Neural cell (in vitro differentiated cells): ENCODE results near the gene GRIP1. TPM values are rescaled to one million over a fixed set of nuclear protein-coding genes. Genes with fewer than 3 reads are reported as not detected.

Experiments used
- H2AFZ ChIP-seq: fragments of 200-600, 300-800 bp; sonication (generic), shearing (Covaris generic); 2 replicates; pipeline ENCODE4 v1.6.0; 2014; ENCODE audit warnings: low read depth, mild to moderate bottlenecking, antibody characterized with exemption, low read length, moderate library complexity
- H3F3A ChIP-seq: fragments of 200-600 bp; shearing (Covaris generic); 2 replicates; pipeline ENCODE4 v1.6.1; 2016; ENCODE audit warnings: mild to moderate bottlenecking, moderate library complexity, mixed read lengths, antibody characterized with exemption, low read length; ENCODE audit not compliant: insufficient read depth, poor library complexity, severe bottlenecking
- H3K27ac ChIP-seq: fragments of 200-600, 300-800 bp; sonication (generic), shearing (Covaris generic); 2 replicates; pipeline ENCODE4 v1.5.1; 2014; ENCODE audit warnings: mild to moderate bottlenecking, low read length, moderate library complexity
- H3K27me3 ChIP-seq: fragments of 300-800, 200-600 bp; sonication (generic), shearing (Covaris generic); 2 replicates; pipeline ENCODE4 v1.6.0; 2014; ENCODE audit warnings: mild to moderate bottlenecking, low read depth, low read length, moderate library complexity; ENCODE audit not compliant: insufficient read depth
- H3K36me3 ChIP-seq: fragments of 300-800, 200-600 bp; sonication (generic), shearing (Covaris generic); 2 replicates; pipeline ENCODE4 v1.5.1; 2014; ENCODE audit warnings: mild to moderate bottlenecking, antibody characterized with exemption, low read length, moderate library complexity; ENCODE audit not compliant: insufficient read depth
- H3K4me2 ChIP-seq: fragments of 300-800, 200-600 bp; sonication (generic), shearing (Covaris generic); 2 replicates; pipeline ENCODE4 v1.6.0; 2014; ENCODE audit warnings: mild to moderate bottlenecking, low read length
- H3K4me3 ChIP-seq: fragments of 300-800, 200-600 bp; sonication (generic), shearing (Covaris generic); 2 replicates; pipeline ENCODE4 v1.5.1; 2014; ENCODE audit warnings: mild to moderate bottlenecking, low read length, moderate library complexity
- H3K79me2 ChIP-seq: fragments of 200-600 bp; shearing (Covaris generic); replicated peaks from 2 replicates; pipeline ENCODE4 v1.6.0; 2014; ENCODE audit warnings: mild to moderate bottlenecking, low read length, moderate library complexity; ENCODE audit not compliant: insufficient read depth
- H3K9ac ChIP-seq: fragments of 300-800, 200-600 bp; sonication (generic), shearing (Covaris generic); 2 replicates; pipeline ENCODE4 v1.6.1; 2016; ENCODE audit warnings: mild to moderate bottlenecking, low read length, mixed read lengths
- H3K9me2 ChIP-seq: fragments of 200-600 bp; shearing (Covaris generic); 2 replicates; pipeline ENCODE4 v1.6.1; 2016; ENCODE audit warnings: mild to moderate bottlenecking, low read length, mixed read lengths; ENCODE audit not compliant: insufficient read depth
- H3K9me3 ChIP-seq: fragments of 200-600, 300-800 bp; sonication (generic), shearing (Covaris generic); 2 replicates; pipeline ENCODE4 v1.6.1; 2016; ENCODE audit warnings: mild to moderate bottlenecking, mixed run types, low read length, moderate library complexity, mixed read lengths
- H4K20me1 ChIP-seq: fragments of 200-600 bp; shearing (Covaris generic); 2 replicates; pipeline ENCODE4 v1.6.1; 2016; ENCODE audit warnings: mild to moderate bottlenecking, mixed run types; ENCODE audit not compliant: insufficient read depth
- EP300 ChIP-seq: fragments of 450-650 bp; conservative IDR thresholded peaks from 2 replicates; pipeline ENCODE4 v1.6.1; 2014; ENCODE audit warnings: antibody characterized with exemption, mild to moderate bottlenecking, moderate library complexity; ENCODE audit not compliant: poor library complexity, severe bottlenecking
- EZH2 ChIP-seq: fragments of 200-600, 300-800 bp; shearing (Covaris generic), sonication (generic); IDR thresholded peaks from 2 replicates; pipeline ENCODE4 v1.6.1; 2014; ENCODE audit warnings: antibody characterized with exemption, low read length, borderline replicate concordance, mild to moderate bottlenecking; ENCODE audit not compliant: insufficient read depth, poor library complexity, severe bottlenecking
- MXI1 ChIP-seq: fragments of 450-650 bp; conservative IDR thresholded peaks from 2 replicates; pipeline ENCODE4 v1.6.1; 2014; ENCODE audit warnings: antibody characterized with exemption, mild to moderate bottlenecking; ENCODE audit not compliant: poor library complexity, severe bottlenecking
- POLR2AphosphoS5 ChIP-seq: IDR thresholded peaks from 2 replicates; pipeline ENCODE4 v1.6.1; 2012
- RAD21 ChIP-seq: fragments of 450-650 bp; conservative IDR thresholded peaks from 2 replicates; pipeline ENCODE4 v1.6.1; 2014; ENCODE audit warnings: antibody characterized with exemption, mild to moderate bottlenecking, moderate library complexity
- SMC3 ChIP-seq: fragments of 450-650 bp; conservative IDR thresholded peaks from 2 replicates; pipeline ENCODE4 v1.6.1; 2014; ENCODE audit warnings: antibody characterized with exemption, mild to moderate bottlenecking, moderate library complexity; ENCODE audit not compliant: poor library complexity
- TAF1 ChIP-seq: IDR thresholded peaks from 2 replicates; pipeline ENCODE4 v1.6.1; 2012; ENCODE audit warnings: low read depth
- polyA plus RNA-seq: library from polyadenylated mRNA; depleted of rRNA; stranded (reverse); fragments of >200 nt; gene quantifications from 2 replicates; pipeline ENCODE4 v1.2.3, GENCODE V29; 2014
- TF ChIP-seq, protein P1 (sequence below): IDR thresholded peaks from 2 replicates; pipeline ENCODE4 v1.6.1; 2012; ENCODE audit warnings: borderline replicate concordance
- TF ChIP-seq, protein P2 (sequence below): fragments of 450-650 bp; IDR thresholded peaks from 2 replicates; pipeline ENCODE4 v1.5.1; 2014; ENCODE audit warnings: antibody characterized with exemption, mild to moderate bottlenecking, moderate library complexity; ENCODE audit not compliant: poor library complexity, severe bottlenecking

Gene GRIP1
- polyA plus RNA-seq, 1 donor from 2014 or later, result 41.1 TPM

DNA sequence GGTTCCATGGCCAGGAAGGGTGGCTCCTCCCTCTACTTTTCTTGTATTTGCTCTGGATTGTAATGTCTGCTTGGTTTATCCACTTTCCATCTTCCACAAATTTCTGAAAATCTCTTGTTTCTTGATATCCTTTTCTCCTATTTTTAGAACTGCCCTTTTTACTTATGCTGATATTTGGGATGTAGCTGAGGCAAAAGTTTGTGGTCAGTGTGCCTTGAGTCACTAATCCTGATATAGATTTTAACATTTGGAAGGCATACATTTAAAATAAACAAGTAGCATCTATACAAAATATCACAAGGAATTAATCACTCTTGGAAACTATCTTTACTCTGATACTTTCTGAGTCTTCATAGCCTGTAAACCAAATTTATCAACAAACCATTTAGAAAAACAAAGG, 11.0 kb downstream of the GRIP1 start:
- Histone ChIP-seq H3F3A (no peaks in the 10 kb centered on the region), H3K36me3 (no peaks in the 10 kb centered on the region), H3K27ac (no peak overlapping the region), H3K9me3 (no peaks in the 10 kb centered on the region), H4K20me1 (no peaks in the 10 kb centered on the region), H3K9me2 (no peaks in the 10 kb centered on the region), H3K4me3 (no peak overlapping the region), H3K9ac (no peak overlapping the region), H2AFZ (no peak overlapping the region), H3K4me2 (no peak overlapping the region), H3K79me2 (peaks cover 6% of the 10 kb centered on the region), H3K27me3 (no peaks in the 10 kb centered on the region)
- TF ChIP-seq, protein P1, sequence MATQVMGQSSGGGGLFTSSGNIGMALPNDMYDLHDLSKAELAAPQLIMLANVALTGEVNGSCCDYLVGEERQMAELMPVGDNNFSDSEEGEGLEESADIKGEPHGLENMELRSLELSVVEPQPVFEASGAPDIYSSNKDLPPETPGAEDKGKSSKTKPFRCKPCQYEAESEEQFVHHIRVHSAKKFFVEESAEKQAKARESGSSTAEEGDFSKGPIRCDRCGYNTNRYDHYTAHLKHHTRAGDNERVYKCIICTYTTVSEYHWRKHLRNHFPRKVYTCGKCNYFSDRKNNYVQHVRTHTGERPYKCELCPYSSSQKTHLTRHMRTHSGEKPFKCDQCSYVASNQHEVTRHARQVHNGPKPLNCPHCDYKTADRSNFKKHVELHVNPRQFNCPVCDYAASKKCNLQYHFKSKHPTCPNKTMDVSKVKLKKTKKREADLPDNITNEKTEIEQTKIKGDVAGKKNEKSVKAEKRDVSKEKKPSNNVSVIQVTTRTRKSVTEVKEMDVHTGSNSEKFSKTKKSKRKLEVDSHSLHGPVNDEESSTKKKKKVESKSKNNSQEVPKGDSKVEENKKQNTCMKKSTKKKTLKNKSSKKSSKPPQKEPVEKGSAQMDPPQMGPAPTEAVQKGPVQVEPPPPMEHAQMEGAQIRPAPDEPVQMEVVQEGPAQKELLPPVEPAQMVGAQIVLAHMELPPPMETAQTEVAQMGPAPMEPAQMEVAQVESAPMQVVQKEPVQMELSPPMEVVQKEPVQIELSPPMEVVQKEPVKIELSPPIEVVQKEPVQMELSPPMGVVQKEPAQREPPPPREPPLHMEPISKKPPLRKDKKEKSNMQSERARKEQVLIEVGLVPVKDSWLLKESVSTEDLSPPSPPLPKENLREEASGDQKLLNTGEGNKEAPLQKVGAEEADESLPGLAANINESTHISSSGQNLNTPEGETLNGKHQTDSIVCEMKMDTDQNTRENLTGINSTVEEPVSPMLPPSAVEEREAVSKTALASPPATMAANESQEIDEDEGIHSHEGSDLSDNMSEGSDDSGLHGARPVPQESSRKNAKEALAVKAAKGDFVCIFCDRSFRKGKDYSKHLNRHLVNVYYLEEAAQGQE, result no peak
- no peak for TF ChIP-seq POLR2AphosphoS5

DNA sequence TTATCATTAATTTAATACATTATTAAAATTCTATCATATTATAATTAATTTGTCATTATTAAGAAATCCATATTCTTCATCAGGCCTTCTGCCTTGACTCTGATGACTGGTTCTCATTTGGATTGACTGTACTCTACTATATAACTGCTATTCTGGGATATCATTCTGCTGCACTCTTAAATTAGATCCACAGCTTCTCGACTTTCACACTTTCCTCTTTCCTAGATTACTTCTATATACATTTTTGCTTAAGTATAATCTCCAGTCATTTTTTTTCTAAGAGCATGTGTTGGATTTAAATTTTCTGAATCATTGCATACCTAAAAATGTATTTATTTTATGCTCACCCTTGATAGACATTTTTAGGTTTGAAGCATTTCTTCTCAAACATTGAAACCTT, 12.4 kb downstream of the GRIP1 start:
- Histone ChIP-seq H3K4me3 (no peak overlapping the region), H2AFZ (no peak overlapping the region), H3F3A (no peaks in the 10 kb centered on the region), H3K9ac (no peak overlapping the region), H3K36me3 (no peaks in the 10 kb centered on the region), H3K27me3 (no peaks in the 10 kb centered on the region), H3K79me2 (peaks cover 6% of the 10 kb centered on the region), H3K9me2 (no peaks in the 10 kb centered on the region), H4K20me1 (no peaks in the 10 kb centered on the region), H3K27ac (no peak overlapping the region), H3K9me3 (no peaks in the 10 kb centered on the region), H3K4me2 (no peak overlapping the region)
- no peak for TF ChIP-seq SMC3
- no peak for TF ChIP-seq EZH2
- no peak for TF ChIP-seq MXI1
- no peak for TF ChIP-seq EP300
- TF ChIP-seq, protein P1, result no peak
- TF ChIP-seq TAF1, result no peak
- TF ChIP-seq RAD21, result no peak
- TF ChIP-seq, protein P2, sequence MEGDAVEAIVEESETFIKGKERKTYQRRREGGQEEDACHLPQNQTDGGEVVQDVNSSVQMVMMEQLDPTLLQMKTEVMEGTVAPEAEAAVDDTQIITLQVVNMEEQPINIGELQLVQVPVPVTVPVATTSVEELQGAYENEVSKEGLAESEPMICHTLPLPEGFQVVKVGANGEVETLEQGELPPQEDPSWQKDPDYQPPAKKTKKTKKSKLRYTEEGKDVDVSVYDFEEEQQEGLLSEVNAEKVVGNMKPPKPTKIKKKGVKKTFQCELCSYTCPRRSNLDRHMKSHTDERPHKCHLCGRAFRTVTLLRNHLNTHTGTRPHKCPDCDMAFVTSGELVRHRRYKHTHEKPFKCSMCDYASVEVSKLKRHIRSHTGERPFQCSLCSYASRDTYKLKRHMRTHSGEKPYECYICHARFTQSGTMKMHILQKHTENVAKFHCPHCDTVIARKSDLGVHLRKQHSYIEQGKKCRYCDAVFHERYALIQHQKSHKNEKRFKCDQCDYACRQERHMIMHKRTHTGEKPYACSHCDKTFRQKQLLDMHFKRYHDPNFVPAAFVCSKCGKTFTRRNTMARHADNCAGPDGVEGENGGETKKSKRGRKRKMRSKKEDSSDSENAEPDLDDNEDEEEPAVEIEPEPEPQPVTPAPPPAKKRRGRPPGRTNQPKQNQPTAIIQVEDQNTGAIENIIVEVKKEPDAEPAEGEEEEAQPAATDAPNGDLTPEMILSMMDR, result no peak
- no peak for TF ChIP-seq POLR2AphosphoS5
